Central memory CD8-positive, alpha-beta T cell (primary cell): Measurements from ENCODE around the gene NFKBIB.
A peak's percentile ranks its signal among the peaks of the same experiment; 100 is the strongest.
"Not testable (repeated sequence)": the region's sequence is repeated elsewhere in the genome, so short reads cannot be mapped to it uniquely, and the experiment has no call there.

Source experiments
- ATAC-seq: fragments of 150-1000 bp; cut with Tn5 transposase; replicated peaks from 2 replicates; pipeline ENCODE4 v1.10.0; 2022; ENCODE audit warnings: mild to moderate bottlenecking, moderate FRiP score, moderate number of reproducible peaks; ENCODE audit not compliant: poor library complexity, severe bottlenecking; ENCODE audit errors: extremely low read depth
- DNase-seq, 2 donors: peaks; one replicate each; pipeline ENCODE4 v3.0.0; 2021; ENCODE audit warnings: low spot score in 2 of 2
- H3K27ac Mint-ChIP-seq: one replicate; pipeline ENCODE4 v1.8.0; 2022; ENCODE audit warnings: low read depth, mild to moderate bottlenecking, moderate library complexity, mixed read lengths
- H3K27me3 Mint-ChIP-seq: one replicate; pipeline ENCODE4 v1.8.0; 2022; ENCODE audit warnings: mixed read lengths
- H3K36me3 Mint-ChIP-seq: one replicate; pipeline ENCODE4 v1.8.0; 2022; ENCODE audit warnings: mild to moderate bottlenecking, moderate library complexity, mixed read lengths; ENCODE audit not compliant: insufficient read depth
- H3K4me1 Mint-ChIP-seq: one replicate; pipeline ENCODE4 v1.8.0; 2022; ENCODE audit warnings: mixed read lengths
- H3K4me3 Mint-ChIP-seq: one replicate; pipeline ENCODE4 v1.8.0; 2022; ENCODE audit warnings: mild to moderate bottlenecking, moderate library complexity, mixed read lengths
- H3K9me3 Mint-ChIP-seq: one replicate; pipeline ENCODE4 v1.8.0; 2022; ENCODE audit warnings: mixed read lengths

NFKBIB gene

GRCh38 chr19:38929929-38930775, 30.4 kb downstream of the NFKBIB start, which contains the start of gene SARS2:
TSS of gene SARS2 (minus strand) at chr19:38930763. CDS start at chr19:38930736, 27 bp downstream.
- Mint-ChIP-seq H3K36me3 (peaks cover 18% of the 10 kb centered on the region), H3K9me3 (no peaks in the 10 kb centered on the region), H3K27ac (peak within 1 kb of the TSS; percentile 98), H3K27me3 (no peaks in the 10 kb centered on the region), H3K4me1 (peaks cover 53% of the 10 kb centered on the region), H3K4me3 (peak within 1 kb of the TSS; percentile 94)
- ATAC-seq (peak; percentile 41), DNase-seq (peak in 1 of 2 donors; percentile 95)

- DNase-seq (peak in 1 of 2 donors; percentile 98), ATAC-seq (peak; percentile 89)
- Mint-ChIP-seq H3K36me3 (peaks cover 16% of the 10 kb centered on the region), H3K27ac (peak within 1 kb of the TSS; percentile 98), H3K4me1 (peaks cover 53% of the 10 kb centered on the region), H3K4me3 (peak within 1 kb of the TSS; percentile 94), H3K27me3 (no peaks in the 10 kb centered on the region), H3K9me3 (no peaks in the 10 kb centered on the region)
Observed at GRCh38 chr19:38930776-38931520, 31.2 kb downstream of the NFKBIB start, which contains the start of gene MRPS12. TSS of gene MRPS12 (plus strand) at chr19:38930944. CDS start at chr19:38931295, 351 bp downstream.

- H3K27ac Mint-ChIP-seq = peak overlapping the region; percentile 98
- peak overlapping the region; percentile 94 for H3K4me3 Mint-ChIP-seq
- DNase-seq (no peak), ATAC-seq (no peak)
- H3K36me3 Mint-ChIP-seq = peaks cover 16% of the 10 kb centered on the region
- no peaks in the 10 kb centered on the region for H3K27me3 Mint-ChIP-seq
- no peaks in the 10 kb centered on the region for H3K9me3 Mint-ChIP-seq
- H3K4me1 Mint-ChIP-seq = peaks cover 49% of the 10 kb centered on the region
Observed at GRCh38 chr19:38931521-38931793, 31.7 kb downstream of the NFKBIB start.

- ATAC-seq (no peak), DNase-seq (peak in 1 of 2 donors; percentile 33)
- Mint-ChIP-seq H3K9me3 (no peaks in the 10 kb centered on the region), H3K4me3 (peak overlapping the region; percentile 44), H3K4me1 (peaks cover 46% of the 10 kb centered on the region), H3K27ac (no peak overlapping the region), H3K27me3 (no peaks in the 10 kb centered on the region), H3K36me3 (peaks cover 16% of the 10 kb centered on the region)
Observed at GRCh38 chr19:38932425-38933179, 32.8 kb downstream of the NFKBIB start.

GRCh38 chr19:38933544-38933943, 33.8 kb downstream of the NFKBIB start:
- no peaks in the 10 kb centered on the region for H3K27me3 Mint-ChIP-seq
- no peaks in the 10 kb centered on the region for H3K9me3 Mint-ChIP-seq
- H3K36me3 Mint-ChIP-seq = peaks cover 14% of the 10 kb centered on the region
- H3K4me1 Mint-ChIP-seq = peaks cover 37% of the 10 kb centered on the region
- H3K27ac Mint-ChIP-seq = no peak overlapping the region
- peak overlapping the region; percentile 44 for H3K4me3 Mint-ChIP-seq
- DNase-seq (no peak), ATAC-seq (no peak)

- H3K27ac Mint-ChIP-seq = no peak overlapping the region
- ATAC-seq (no peak), DNase-seq (no peak)
- peaks cover 1% of the 10 kb centered on the region for H3K36me3 Mint-ChIP-seq
- peaks cover 16% of the 10 kb centered on the region for H3K4me1 Mint-ChIP-seq
- H3K9me3 Mint-ChIP-seq = no peaks in the 10 kb centered on the region
- no peaks in the 10 kb centered on the region for H3K27me3 Mint-ChIP-seq
- H3K4me3 Mint-ChIP-seq = no peak overlapping the region
Observed at GRCh38 chr19:38939957-38940356, 40.2 kb downstream of the NFKBIB start.

- not testable (repeated sequence) for H3K27ac Mint-ChIP-seq, H3K4me3 Mint-ChIP-seq, H3K36me3 Mint-ChIP-seq, H3K27me3 Mint-ChIP-seq, ATAC-seq, DNase-seq, H3K9me3 Mint-ChIP-seq
- peaks cover 16% of the 10 kb centered on the region for H3K4me1 Mint-ChIP-seq
Observed at GRCh38 chr19:38941466-38941865, 41.7 kb downstream of the NFKBIB start.

GRCh38 chr19:38941979-38942378, 42.2 kb downstream of the NFKBIB start:
- H3K4me3 Mint-ChIP-seq = no peak overlapping the region

GRCh38 chr19:38942471-38943181, 42.9 kb downstream of the NFKBIB start:
- DNase-seq = no peak
- no peaks in the 10 kb centered on the region for H3K9me3 Mint-ChIP-seq
- no peak overlapping the region for H3K4me3 Mint-ChIP-seq
- peak overlapping the region; percentile 58 for H3K27ac Mint-ChIP-seq
- H3K36me3 Mint-ChIP-seq = peaks cover 1% of the 10 kb centered on the region
- H3K4me1 Mint-ChIP-seq = peaks cover 16% of the 10 kb centered on the region
- no peaks in the 10 kb centered on the region for H3K27me3 Mint-ChIP-seq
- no peak for ATAC-seq

More at GRCh38 chr19:38941979-38942378, 42.2 kb downstream of the NFKBIB start:
- H3K27me3 Mint-ChIP-seq = no peaks in the 10 kb centered on the region
- no peak for DNase-seq
- peaks cover 16% of the 10 kb centered on the region for H3K4me1 Mint-ChIP-seq
- no peak for ATAC-seq
- peaks cover 1% of the 10 kb centered on the region for H3K36me3 Mint-ChIP-seq
- no peak overlapping the region for H3K27ac Mint-ChIP-seq
- no peaks in the 10 kb centered on the region for H3K9me3 Mint-ChIP-seq

GRCh38 chr19:38944981-38945506, 45.3 kb downstream of the NFKBIB start:
- Mint-ChIP-seq H3K4me3 (no peak overlapping the region), H3K36me3 (peaks cover 1% of the 10 kb centered on the region), H3K4me1 (peaks cover 17% of the 10 kb centered on the region), H3K27ac (no peak overlapping the region), H3K27me3 (no peaks in the 10 kb centered on the region), H3K9me3 (no peaks in the 10 kb centered on the region)
- ATAC-seq = no peak
- DNase-seq = no peak

- no peaks in the 10 kb centered on the region for H3K27me3 Mint-ChIP-seq
- H3K36me3 Mint-ChIP-seq = peaks cover 1% of the 10 kb centered on the region
- ATAC-seq = no peak
- no peak overlapping the region for H3K4me3 Mint-ChIP-seq
- no peak for DNase-seq
- no peak overlapping the region for H3K27ac Mint-ChIP-seq
- H3K4me1 Mint-ChIP-seq = peaks cover 16% of the 10 kb centered on the region
- no peaks in the 10 kb centered on the region for H3K9me3 Mint-ChIP-seq
Observed at GRCh38 chr19:38945562-38946228, 45.9 kb downstream of the NFKBIB start.
